Eye (tissue), 1 donor: ENCODE results near the gene CHI3L1.

ENCODE experiments used
- DNase-seq: peaks from one replicate; pipeline ENCODE4 v3.0.0-alpha.2; 2015

CHI3L1 gene

DNA sequence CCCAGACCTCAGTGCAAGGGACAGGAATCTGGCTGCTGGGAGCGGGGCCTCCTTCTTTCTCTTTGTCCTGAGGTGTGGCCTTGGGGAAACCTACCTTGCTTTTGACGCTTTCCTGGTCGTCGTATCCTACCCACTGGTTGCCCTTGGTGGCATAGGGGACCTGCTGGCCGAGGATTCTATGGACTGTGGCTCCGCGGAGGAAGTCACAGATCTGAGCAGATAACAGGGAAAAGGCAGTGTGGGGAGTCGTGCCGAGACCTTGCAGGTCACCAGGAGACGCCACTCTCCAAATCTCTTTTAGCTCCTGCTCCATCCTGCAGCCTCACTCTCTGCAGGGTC is 6.9 kb downstream of the CHI3L1 start:
- no peak for DNase-seq

DNA sequence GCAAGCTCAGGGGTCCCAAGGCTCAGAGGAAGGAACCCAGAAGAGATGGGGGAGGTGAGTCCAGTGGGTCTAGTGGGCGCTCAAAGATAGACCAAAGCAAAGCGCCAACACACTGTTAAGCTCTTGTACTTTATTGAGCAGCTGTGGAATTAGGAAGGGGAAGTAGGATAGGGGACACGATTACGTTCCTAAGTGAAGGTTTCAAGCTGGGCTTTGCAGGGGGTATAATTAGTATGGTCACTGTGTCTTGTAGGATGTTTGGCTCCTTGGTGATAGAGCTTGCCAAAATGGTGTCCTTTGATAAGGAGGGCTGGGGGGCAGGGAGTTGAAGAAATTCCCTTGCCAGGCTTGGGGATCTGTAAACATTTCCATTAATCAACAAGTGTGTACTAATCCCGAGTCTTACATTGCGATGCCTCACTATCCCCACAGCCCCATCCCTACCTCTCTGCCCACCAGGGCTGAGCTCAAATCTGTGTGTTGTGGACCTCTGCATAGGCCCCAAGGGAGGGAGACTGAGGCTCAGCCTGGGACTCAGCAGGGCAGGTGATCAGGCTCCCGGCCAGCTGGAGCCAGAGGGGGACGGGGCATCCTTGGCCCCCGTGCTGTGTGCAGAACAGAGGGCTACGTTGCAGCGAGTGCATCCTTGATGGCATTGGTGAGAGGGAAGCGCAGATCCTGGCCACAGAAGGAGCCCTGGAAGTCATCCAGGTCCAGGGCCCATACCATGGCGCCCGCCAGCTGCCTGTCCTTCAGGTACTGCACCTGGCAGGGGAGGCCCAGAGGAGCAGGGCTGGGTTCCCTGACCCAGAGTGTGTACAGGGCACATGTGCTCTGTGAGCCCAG is 7.5 kb downstream of the CHI3L1 start:
- no peak for DNase-seq

DNA sequence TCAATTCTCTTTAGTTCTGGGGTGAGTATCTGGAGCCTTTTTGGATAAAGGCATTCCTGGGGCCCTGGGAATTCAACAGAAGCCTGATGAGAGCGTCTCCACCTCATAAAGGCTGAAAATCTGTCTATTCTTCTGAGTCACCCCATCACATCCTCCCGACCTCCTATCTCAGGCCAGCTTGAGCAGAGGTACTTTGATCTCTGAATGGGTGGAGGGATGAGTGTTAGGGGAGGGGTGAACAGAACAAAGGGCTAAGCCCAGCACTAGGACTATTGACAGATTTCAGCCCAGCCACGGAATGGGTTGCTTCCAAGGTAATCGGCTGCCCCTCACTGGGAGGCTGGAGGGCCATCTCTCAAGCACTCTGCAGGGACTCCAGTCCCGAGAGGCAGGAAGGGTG is 8.4 kb downstream of the CHI3L1 start:
- DNase-seq: peak; percentile 43

DNA sequence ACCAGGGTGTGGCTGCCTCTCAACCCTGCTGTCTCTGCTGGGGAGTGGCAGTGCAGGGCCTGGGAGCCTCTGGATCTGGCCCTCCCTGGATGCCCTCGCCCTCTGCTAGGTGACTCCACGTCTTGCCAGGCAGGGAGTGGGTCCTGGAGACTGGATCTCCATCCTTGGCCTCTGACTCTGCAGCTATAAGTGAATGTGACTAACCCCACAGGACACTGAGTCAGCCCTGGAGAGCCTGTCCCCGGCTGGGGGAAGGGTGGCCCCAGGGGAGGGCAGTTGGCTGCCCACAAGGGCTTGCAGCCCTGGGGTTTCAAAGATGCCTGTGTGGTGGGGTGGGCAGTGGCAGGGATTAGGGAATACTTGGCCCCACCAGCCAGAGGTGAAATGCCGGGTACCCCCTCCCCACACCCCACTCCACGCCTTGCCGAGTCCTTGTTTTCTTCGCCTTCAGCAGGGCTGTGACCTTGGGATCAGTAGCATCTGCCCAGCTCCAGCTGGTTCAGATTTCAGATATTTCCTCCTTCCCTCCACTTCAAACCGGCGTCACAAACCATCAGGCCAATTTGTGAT is 8.9 kb downstream of the CHI3L1 start:
- DNase-seq: no peak

DNA sequence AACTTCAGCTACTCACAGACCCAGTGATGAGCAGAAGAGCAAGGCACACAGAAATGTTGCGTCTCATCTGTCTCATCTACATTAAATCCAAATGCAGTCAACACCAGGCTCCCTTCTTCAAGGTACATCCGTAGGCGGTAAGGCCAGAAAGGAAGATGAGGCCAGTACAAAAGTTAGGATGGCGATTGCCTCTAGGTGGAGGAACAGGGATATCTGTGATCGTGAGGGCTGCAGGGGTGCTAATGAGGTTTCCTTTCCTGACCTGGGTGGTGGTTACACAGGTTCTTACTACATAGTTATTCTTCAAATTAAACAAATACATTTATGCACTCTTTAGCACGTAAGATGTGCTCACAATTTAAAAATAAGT is 9.5 kb downstream of the CHI3L1 start:
- no peak for DNase-seq

DNA sequence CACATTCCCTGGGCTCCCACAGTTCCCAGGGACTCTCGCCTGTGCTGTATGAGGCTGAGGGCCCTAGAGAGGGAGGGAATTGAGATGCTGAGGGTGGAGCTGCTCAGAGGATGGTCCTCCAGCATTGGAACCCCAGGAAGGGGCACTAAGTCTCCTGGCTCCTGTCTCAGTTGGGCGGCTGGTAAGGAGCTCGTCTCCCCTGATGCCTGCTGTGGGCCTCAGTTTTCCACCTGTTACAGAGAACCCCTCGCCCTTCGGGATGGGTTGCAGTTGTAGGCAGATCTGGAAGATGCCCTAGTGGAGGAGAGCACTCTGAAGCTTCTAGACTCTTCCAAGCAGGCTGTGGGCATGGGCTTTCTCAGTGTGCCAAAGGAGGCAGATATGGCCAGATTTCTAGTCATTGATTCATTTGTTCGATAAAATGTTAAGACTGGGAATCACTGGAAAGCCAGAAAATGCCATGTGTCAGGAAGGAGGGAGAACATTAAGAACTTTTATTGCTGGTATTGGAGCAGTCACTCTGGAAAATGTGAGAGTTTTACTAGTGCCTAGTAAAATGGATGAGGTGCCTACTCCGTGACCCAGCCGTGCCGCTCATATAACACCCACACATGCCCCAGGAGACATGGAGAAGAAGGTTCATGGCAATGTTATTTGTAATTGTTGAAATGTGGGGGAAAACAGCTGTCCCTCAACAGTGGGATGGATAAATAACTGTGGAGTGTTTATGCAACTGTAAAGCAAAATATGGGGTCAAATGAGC is 10.1 kb downstream of the CHI3L1 start:
- DNase-seq: no peak

DNA sequence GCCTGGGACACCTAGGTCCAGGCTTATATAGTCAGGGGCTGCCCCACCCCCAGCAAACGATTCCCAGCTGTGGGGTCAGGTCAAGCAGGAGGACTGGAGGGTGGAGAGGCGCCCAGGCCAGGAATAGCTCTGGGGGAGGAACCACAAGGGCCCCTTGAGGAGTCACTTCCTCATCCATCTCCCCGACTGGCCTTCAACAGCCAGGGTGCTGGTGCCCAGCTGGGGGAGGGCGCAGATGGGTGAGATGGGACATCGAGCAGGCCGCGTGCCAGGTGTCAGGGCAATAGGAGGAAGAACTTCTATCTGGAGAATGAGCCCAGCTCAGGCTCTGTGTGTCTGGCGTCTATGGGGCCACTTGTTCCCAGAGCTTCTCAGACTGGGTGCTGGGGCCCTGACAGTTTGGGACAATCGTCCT is 10.7 kb downstream of the CHI3L1 start:
- DNase-seq: no peak

DNA sequence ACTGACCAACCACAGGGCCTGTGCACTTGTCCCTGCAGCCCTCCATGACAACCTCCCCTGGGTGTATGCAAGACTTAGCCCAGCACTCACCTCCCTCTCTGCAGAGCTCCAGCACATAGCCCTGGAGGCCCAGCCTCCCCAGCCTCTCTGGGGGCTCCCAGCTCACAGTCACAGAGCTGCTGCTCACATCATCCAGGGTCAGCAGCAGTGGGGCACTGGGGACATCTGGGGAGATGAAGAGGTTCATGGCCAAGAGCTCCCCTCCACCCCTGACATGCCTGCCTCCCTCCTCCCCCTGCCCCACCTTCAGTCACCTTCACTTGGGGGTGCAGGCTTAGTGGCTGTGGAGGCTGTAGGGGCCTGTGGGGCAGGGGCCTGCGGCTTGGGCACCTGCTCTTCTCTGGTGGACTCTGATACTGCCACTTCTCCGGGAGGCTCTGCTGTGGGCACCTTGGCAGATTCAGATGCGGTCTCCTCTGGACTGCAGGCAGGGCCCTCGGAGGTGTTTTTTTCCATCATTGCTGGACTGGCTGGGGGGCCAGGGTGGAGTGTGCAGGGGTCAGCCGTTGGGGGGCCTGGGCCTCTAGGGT is 11.2 kb downstream of the CHI3L1 start, which contains the start of gene MYBPH:
Gene MYBPH, minus strand, starts transcription at position 590 of the 590 bp plus-strand sequence. Its CDS starts 71 bp downstream, at position 519.
- DNase-seq: no peak

DNA sequence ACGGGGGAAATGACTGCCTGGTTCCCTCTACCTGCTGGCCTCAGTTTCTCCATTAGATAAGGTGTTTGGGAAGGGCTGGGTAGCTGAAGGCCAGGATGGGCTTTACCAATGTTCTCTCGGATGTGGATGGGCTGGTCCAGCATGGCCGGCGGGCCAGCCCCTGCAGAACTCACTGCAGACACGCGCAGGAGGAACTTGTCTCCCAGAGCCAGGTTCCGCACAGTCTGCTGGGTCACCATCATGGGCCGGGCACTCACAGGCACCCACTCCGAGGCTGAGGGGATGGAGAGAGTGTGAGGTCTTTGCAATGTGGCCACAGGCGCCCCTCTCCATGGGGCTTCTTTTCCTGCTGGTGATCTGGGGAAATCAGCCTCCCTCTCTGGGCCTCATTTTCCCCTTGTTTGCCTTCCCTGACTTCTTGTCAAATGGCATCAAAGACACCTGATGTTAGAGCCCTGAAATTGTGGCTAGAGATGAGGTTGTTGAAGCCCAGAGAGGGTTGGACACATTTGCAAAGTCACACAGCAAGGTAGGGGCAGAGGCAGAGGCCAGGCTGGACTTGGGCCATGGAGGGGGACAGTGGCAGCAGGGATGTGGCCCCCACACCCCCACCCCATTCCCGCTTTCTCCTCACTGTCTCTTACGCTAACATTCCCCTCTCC is 12.0 kb downstream of the CHI3L1 start:
- DNase-seq: no peak

DNA sequence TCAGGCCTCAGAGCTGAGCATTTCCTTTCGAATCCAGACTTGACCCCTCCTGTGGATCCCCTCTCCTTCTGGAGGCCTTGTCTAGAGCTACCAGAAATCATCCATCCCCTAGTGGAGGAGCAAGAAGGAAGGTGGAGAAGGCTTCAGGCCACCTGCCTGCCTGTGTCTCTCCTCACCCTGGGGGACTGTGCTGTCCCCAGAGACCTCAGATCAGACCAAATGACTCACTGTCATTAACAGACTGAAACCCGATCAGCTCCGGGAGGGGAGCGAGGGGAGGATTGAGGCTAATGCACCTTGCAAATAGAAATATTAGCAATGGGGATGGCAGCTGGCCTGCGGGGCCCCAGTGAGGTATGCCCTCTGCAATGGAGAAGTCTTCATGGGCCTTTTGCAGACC is 12.9 kb downstream of the CHI3L1 start:
- DNase-seq: no peak

DNA sequence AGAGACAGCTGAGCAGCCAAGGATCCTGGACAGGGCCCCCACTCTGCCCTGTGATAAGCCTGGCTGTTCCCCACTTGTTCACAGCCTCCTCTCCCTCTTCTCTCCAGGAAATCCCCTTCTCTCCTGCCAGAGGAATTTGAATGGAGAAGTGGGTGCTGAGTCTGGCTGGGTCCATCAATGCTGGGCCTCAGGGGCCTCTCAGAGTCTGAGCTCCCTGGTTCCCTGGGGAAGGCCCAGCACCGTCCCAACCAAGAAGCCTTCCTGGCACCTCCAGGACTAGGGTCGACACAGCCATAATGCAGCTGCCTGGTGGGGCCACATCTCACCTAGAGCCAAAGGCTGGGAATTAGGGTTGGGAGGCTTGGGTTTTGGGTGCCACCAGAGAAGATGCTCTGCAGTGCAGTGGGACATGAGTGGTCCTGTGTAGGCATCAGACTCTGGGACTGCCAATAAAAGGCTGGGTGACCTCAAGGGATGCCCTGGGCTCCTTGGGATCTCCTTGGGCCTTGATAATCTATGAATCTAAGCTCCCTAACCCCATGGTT is 13.4 kb downstream of the CHI3L1 start:
- DNase-seq: no peak

DNA sequence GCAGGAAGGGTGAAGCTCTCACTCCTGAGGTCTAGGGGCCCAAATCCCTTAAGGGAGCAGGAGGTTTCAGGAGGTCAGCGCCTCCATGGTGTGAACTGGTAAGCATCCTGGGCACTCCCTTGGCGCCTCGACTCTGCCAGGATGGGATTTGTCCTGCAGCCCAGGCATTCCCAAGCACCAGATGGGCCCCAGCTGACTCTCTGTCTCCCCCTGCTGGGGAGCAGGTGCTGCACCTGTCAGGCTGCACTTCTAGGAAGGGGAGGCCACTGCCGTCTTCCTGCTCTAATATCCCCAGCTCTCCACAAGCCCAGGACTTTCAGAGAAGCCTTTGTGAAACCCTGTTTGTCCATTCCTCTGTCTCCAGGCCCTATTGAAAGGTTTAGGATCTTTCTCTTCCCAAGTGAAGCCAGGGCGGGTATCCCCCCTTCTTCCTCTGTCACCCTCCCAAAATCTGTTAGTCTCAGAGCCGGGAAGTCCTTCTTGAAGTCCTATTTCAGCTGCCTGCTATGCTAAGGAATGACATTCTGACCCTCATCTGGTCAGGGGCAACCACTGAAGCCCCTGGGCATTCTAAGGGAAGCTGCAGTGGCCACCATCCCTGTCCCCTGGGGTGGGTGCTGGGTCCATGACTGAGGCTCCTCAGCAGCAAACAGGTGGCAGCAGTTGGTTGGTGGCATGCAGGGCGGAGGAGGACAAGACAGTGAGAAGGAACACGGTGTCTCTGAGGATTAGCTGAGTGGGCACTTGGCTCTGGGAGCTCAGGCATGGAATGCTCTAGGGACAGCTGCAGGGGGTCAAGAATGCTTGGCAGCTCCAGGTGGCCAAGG is 14.1 kb downstream of the CHI3L1 start:
- peak; percentile 71 for DNase-seq

DNA sequence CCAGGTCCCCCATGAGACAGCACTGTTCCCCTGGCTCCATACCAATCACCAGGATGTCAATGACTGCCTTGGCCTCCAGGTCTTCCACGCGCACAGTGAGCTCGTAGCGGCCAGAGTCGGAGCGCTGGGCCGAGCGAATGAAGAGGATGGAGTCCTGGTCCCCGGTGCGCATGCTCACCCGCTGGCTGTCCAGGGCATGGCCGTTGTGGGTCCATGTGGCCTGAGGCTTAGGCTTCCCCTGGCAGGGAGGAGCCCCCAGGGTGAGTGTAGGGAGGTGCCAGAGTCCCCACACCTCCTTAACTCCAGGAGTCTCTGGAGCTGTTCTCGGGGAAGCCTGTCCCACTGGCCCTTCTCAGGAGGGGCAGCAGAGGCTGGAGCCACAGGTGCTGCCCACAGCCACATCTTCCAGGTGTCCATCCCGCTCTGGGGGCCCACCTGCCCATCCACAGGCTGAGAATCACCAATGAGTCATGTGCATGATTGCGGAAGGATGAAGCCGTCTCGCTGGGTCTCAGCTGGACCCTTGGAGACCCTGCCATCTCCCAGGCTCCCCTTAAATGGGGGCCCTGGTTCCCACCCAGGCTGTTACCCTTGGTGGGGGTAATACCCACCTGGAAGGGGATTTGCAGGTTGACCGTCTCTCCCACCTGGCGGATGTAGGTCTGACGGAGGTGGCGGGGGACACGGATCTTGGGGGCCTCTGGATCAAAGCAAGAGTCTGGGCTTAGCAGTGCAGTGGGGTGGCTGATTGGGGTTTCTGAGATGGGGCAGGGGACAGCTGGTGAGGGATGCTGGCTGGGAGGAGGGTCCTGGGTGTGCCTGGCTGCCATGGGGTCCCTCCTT is 14.9 kb downstream of the CHI3L1 start:
- no peak for DNase-seq

DNA sequence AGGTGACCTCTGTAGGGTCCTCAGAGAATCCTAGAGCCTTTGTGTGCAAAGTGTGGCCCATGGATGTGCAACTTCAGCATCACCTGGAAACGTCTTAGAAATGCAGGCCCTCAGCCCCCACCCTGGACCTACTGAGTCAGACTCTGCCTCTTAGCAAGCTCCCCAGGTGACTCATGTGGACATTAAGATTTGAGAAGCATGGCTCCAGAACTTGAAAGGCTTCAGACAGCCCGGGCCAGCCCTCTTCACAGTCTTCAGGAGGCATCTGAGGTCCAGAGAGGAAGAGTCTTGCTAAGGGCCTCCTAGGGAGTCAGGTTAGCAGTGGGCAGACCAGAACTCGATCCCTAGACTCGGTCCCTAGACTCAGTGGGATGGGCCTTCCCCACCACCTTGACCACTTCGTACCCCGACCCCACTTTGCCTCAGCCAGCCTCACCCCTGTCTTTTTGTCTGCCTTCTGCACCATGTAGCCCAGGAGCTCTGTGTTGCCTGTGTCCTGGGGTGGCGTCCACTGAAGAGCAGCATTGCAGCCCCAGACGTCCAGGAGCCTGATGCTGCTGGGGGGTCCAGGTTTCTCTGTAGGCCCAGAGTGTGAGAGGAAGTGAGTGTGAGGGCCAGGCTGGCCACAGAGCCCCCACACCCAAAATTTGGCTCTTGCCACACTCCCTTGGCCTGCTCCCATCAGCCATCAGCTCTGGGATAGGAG is 15.7 kb downstream of the CHI3L1 start:
- no peak for DNase-seq

DNA sequence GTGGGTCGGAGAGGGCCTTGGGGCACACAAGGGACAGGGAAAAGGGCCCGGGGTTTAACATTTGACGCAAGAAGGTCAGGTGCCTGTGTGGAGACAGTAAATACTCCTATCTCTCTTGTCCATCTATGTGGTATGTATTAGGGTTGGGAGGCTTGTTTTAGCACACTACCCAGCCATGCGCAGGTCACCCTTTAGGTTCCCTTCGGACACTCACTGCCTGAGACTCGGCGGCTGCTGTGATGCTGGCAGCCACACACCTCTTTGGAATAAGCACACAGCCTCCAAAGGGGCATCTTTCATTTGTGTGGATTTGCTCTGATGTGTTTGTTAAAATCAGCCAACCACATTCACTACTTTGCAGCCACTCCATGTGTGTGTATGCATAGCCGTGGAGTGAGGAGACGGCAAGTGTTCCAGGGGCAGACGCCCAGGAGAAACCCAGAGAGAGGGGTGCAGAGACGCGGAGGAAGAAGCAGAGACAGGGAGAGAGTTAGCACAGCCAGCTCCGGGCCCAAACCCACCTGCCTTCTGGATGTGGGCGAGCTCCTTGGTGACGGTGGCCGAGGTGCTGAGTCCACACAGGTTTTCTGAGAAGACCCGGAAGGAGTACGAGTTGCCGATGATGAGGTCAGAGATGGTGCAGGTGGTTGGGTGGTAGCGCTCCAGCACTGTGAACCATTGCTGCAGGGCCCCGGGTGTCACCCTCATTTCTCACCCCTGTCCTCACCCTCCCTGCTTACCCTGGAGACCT is 16.6 kb downstream of the CHI3L1 start:
- DNase-seq: no peak

DNA sequence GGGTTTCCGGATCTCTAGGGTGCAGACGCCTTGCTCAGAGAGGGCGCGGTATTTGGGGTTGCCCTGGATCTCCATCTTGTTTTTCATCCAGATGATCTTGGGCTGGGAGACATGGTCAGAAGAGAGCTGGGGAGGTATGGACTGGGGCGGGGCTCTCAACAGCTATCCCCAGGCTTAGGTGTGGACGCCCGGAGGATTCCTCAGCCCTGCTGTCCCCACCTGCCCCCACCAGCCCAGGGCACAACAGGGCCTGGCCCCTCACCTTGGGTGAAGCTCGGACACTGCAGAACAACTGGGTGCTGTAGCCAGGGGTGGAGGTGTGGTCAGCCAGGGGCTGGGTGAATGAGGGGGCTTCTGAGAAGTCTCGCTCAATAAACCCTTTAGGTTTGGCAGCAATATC is 17.5 kb downstream of the CHI3L1 start:
- DNase-seq: no peak

DNA sequence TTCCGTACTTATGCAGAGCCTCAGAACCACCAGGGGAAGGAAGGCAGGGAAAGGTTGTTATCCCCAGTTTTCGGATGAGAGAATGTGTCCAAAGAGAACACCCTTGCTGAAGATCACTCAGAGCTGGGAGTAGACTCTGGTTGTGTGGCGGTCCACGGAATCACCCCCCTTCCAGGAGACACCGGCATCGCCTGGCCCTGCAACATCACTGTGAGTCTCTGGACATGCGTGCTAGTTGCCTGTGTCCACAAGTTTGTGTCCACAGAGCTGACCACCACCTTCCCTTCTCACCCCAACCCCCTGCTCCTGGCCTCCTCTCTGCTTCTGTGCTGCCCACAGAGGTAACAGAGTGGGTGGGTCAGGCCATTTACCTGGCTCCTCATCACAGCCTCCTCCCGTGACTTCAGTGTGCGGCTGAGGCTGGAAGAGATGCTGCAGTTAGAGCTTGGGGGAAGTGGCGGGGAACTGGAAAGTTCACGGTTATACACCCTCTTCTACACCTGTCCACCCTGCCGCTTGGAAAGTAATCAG is 18.2 kb downstream of the CHI3L1 start:
- DNase-seq: no peak

DNA sequence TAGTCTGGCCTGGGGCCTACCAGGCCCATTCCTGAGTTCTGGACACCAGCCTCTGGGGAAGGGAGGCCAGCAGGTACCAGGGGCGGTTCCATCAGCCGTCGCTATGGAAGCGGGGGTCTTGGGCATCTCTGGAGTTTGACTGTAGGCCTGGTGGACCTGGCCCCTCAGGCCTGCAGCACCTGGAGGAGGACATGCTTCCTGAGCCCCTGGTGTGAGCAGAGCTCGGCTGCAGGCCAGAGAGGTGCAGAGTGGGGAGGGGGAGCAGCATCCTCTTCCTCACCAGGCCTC is 18.6 kb downstream of the CHI3L1 start:
- no peak for DNase-seq
